A549 (cell line): ENCODE results near the gene SUDS3.

Source experiments
- KDM1A ChIP-seq: fragments of 200-600 bp; sonication (generic); IDR thresholded peaks from 2 replicates; pipeline ENCODE4 v1.6.1; 2016; ENCODE audit warnings: low read depth, mild to moderate bottlenecking
- TF ChIP-seq, protein P1 (sequence below): fragments of >200 bp; sonication (Bioruptor Twin); formaldehyde crosslinking; IDR thresholded peaks from 3 replicates; pipeline ENCODE4 v1.5.1; 2016

DNA sequence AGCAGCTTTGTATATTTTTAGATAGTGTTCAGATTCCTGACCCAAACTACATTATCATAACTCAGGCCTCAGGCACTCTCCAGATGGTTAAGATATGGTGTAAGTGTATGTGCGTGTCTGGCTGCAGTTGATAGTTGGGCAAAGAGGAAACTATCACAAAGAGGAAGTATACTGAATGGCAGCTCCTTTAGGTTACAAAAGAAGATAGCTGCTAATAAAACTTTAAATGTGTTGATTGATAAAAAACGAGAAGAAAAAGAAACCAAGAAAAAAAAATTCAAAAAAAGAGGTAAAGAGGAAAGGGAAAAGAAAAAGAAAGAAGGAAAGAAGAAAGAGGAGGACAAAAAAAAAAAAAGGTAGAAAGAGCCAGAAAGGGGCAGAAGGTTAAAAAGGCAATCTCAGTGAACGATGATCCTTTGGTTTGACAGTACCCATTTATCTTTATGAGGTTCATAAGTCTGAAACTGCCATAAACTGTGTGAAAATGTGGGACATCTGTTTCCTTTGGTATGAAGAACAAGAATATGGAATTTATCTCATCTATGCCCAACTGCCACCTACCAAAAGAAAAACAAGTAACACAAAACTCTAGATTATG lies 45.8 kb upstream of the SUDS3 start:
- TF ChIP-seq KDM1A = no peak
- TF ChIP-seq, protein P1, sequence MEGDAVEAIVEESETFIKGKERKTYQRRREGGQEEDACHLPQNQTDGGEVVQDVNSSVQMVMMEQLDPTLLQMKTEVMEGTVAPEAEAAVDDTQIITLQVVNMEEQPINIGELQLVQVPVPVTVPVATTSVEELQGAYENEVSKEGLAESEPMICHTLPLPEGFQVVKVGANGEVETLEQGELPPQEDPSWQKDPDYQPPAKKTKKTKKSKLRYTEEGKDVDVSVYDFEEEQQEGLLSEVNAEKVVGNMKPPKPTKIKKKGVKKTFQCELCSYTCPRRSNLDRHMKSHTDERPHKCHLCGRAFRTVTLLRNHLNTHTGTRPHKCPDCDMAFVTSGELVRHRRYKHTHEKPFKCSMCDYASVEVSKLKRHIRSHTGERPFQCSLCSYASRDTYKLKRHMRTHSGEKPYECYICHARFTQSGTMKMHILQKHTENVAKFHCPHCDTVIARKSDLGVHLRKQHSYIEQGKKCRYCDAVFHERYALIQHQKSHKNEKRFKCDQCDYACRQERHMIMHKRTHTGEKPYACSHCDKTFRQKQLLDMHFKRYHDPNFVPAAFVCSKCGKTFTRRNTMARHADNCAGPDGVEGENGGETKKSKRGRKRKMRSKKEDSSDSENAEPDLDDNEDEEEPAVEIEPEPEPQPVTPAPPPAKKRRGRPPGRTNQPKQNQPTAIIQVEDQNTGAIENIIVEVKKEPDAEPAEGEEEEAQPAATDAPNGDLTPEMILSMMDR = no peak
